Fibroblast of lung (primary cell): ENCODE data around the gene ATP8A2.

Experiments
- EZH2 ChIP-seq: IDR thresholded peaks from 2 replicates; pipeline ENCODE4 v1.5.1; 2012; ENCODE audit warnings: low read length, control low read depth, mild to moderate bottlenecking; ENCODE audit errors: missing control alignments
- TF ChIP-seq, protein P1 (sequence below), 2 donors: IDR thresholded peaks in 1 of 2; conservative IDR thresholded peaks in 1 of 2; 1 replicate in 1 of 2; 2 replicates in 1 of 2; pipeline ENCODE4 v1.5.1; 2011 to 2012; ENCODE audit warnings: low read length in 2 of 2, control low read depth in 1 of 2, inconsistent platforms in 1 of 2, low read depth in 1 of 2, mild to moderate bottlenecking in 1 of 2

DNA sequence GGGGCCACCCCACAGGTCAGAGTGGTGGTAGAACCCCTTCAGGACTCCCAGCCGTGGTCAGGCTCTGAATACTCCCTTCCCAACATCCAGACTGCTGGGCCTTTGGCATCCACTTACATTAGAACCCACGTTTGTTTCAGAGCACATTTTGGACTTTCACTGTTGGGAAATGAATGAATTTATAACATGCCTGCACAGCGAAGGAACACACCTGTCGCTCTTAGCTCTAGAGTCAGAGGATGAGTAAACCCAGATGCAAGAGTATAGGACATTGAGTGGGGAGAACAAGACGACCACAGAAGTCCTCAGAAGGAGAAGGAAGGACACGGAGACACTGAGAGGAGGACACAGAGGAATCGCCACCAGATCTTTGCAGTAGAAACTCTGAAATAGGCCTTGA, 649.1 kb downstream of the ATP8A2 start:
- TF ChIP-seq, protein P1, sequence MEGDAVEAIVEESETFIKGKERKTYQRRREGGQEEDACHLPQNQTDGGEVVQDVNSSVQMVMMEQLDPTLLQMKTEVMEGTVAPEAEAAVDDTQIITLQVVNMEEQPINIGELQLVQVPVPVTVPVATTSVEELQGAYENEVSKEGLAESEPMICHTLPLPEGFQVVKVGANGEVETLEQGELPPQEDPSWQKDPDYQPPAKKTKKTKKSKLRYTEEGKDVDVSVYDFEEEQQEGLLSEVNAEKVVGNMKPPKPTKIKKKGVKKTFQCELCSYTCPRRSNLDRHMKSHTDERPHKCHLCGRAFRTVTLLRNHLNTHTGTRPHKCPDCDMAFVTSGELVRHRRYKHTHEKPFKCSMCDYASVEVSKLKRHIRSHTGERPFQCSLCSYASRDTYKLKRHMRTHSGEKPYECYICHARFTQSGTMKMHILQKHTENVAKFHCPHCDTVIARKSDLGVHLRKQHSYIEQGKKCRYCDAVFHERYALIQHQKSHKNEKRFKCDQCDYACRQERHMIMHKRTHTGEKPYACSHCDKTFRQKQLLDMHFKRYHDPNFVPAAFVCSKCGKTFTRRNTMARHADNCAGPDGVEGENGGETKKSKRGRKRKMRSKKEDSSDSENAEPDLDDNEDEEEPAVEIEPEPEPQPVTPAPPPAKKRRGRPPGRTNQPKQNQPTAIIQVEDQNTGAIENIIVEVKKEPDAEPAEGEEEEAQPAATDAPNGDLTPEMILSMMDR (conservative IDR thresholded peaks at IDR 0.05 in 1 of 2, IDR thresholded peaks at IDR 0.05 in 1 of 2; ENCODE audit: low read depth in 1 of 2, low read length in 2 of 2), result no peak
- TF ChIP-seq EZH2, result no peak
